ENCODE data around the gene RIPOR3.

Gene RIPOR3

DNA sequence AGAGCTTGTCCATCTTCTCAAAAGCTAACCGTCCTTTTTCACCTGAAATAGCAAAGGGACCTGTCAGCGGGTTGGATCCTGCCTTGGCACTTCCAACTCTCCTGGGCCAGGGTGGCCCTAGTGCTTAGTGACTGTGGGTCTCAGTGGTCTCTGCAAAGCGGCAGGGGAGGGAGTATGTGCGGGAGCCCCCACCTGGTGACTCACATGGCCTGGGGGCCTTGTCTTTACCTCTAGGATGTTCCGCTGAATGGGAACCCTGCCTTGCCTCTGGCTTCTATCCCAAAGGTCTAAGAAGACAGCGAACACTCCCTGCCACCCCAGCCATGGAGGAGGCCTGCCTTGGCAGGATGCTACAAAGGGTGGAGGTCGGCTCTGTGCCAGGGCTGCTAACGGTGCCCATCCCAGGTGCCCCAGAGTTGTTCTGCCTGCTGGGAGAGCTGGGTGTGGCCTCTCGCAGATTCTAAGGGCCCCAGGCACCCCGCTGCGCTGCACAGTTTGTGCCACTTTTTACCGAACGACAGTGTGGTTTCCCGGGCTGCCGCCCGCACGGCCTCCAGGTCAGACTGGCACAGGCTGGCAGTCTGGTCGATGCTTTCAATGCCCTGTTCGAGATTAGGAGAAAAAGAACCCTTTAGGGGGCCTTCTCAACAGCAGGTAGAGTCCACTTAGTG is 103.9 kb downstream of the RIPOR3 start:
- no peak for DNase-seq

DNA sequence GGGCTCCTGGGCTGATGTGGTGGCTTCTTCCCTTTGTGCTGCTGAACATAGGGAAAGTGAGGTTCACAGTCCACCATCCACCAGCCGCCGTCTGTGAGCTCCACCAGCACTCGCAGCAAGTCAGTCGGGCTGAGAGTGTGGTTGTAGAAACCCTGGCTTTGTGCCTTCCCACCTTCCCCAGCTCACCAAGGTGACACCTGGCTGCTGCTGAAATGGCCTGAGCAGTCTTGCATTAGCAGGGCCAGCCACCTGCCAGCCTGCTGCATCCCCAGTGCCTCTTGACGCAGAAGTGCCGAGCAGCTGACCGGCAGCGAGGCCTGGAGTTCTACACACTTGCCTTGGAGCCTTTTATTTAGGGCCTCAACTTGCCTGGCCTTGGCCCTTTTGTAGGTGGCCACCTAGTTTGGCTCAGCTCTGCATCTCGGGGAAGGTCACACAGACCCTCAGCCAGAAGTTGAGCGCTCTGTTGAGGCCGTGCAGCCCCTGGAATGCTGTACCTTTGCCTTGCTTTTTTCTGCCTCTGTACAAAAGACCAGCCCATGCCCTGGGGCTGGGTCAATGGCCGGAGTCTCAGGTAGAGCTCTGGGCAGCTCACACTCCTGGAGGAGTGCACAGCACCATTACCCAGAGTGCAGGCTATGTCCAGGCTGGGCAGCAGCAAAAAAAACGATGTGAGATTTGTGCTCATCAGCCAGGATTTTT is 104.7 kb downstream of the RIPOR3 start:
- no peak for DNase-seq

DNA sequence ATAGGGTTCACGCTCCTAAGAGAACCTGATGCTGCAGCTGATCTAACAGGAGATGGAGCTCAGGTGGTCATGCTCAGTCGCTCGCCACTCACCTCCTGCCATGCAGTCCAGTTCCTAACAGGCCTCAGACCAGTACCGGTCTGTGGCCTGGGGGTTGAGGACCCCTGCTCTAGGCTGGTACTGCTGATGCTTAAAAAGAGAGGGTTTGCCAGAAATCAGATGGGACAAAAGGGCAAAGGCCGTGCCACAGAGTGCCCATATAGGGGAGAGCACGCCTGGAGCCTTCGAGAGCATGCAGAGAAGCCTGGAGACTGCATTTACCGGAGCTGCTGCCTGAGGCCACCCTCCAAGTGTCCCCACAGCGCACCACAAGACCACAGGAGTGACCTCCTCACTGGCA is 105.7 kb downstream of the RIPOR3 start:
- no peak for DNase-seq

DNA sequence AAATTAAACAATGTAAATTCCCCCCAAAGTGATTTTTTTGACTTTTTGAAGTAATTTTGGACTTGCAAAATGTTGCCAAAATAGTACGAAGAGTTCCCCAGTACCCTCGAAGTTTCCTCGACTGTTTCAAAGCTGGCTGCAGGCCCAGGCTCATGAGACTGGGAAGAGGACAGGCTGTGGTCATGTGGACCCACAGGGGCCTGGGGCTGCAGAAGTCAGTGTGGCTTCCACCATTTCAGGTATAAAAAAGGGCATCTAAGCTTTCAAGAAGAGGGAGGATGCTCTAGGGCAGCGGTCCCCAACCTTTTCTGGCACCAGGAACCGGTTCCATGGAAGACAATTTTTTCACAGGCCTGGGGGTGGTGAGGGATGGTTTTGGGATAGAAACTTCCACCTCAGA is 106.1 kb downstream of the RIPOR3 start:
- DNase-seq, result no peak

DNA sequence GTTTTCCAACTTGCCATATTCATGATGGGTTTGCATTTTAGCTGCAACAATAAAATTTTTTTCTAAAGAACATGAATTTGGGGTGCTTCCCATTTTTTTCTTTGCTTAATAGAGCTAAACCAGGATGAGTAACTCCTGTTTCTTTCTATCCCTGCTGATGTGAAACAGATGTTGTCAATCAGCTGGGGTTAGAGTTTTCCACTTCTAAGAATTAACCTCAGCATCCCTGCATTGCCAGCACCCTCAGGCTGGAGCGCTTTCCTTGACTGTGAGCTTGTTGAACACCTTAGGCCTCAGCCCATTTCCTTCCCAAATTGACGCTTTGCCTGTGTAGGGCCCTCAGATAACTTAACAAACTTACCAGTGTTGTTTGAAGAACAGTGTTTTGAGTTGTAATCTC is 106.7 kb downstream of the RIPOR3 start:
- DNase-seq, result no peak

DNA sequence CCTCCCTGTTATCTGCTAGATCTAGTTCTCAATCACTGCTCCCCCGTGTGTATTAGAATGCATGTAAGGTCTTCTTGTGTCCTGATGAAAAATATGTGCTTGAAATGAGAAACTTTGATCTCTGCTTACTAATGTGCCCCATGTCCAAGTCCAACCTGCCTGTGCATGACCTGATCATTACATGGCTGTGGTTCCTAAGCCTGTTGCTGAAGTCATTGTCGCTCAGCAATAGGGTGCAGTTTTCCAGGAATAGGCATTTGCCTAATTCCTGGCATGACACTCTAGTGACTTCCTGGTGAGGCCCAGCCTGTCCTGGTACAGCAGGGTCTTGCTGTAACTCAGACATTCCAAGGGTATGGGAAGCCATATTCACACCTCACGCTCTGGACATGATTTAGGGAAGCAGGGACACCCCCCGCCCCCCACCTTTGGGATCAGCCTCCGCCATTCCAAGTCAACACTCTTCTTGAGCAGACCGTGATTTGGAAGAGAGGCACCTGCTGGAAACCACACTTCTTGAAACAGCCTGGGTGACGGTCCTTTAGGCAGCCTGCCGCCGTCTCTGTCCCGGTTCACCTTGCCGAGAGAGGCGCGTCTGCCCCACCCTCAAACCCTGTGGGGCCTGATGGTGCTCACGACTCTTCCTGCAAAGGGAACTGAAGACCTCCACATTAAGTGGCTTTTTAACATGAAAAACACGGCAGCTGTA is 107.7 kb downstream of the RIPOR3 start:
- no peak for DNase-seq

DNA sequence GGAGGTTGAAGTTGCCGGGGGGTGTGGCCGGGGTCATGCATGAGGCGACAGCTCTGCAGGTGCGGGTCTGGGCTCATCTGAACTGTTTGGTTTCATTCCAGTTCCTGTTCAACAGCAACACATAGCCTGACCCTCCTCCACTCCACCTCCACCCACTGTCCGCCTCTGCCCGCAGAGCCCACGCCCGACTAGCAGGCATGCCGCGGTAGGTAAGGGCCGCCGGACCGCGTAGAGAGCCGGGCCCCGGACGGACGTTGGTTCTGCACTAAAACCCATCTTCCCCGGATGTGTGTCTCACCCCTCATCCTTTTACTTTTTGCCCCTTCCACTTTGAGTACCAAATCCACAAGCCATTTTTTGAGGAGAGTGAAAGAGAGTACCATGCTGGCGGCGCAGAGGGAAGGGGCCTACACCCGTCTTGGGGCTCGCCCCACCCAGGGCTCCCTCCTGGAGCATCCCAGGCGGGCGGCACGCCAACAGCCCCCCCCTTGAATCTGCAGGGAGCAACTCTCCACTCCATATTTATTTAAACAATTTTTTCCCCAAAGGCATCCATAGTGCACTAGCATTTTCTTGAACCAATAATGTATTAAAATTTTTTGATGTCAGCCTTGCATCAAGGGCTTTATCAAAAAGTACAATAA is 108.6 kb downstream of the RIPOR3 start:
- DNase-seq, result no peak

DNA sequence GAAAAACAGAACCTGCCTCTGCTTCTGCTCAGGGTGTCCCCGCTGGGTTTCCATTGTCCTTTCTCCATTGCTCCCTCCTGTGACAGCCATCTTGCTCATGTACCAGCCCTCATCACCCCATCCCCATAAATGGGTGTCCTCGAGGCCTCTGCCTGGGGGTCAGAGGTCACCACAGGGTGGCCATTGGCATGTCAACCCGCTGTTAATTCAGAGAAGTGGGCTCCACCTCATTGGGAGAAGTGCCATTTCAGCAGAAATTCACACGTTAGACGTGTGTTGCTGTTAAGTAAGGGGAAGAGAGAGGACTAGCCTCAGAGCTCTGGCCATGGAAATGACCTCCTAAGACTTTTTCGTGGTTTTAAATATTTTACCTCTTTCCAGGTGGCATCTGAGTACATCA is 109.2 kb downstream of the RIPOR3 start:
- DNase-seq, result no peak

DNA sequence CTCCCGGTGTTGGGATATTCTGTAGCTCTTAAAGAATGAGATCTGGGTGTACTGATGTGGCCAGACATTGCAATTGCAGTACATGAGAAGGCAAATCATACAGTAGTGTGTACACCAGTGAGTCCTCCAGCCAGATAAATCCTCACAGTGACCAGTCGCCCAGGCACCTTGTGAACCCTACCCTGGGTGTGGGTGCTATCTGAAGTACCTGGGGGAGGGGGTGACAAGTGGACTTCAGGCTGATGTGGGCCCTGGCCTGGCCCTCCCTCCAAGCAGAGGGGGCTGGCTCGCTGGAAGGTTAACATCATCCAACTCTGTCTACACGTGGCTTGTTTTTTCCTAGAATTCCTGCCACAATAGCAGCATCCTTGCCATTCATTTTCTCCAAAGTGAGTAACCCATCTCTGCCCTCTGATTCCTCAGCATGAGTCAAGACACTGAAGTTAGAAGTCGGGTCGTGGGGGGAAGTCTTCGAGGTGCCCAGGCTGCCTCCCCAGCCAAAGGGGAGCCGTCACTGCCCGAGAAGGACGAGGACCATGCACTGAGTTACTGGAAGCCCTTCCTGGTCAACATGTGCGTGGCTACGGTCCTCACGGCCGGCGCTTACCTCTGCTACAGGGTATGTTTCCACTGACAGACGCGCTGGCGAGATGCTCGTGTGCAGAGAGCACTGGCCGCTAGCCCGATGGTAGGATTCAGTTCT is 110.3 kb downstream of the RIPOR3 start:
- no peak for DNase-seq

DNA sequence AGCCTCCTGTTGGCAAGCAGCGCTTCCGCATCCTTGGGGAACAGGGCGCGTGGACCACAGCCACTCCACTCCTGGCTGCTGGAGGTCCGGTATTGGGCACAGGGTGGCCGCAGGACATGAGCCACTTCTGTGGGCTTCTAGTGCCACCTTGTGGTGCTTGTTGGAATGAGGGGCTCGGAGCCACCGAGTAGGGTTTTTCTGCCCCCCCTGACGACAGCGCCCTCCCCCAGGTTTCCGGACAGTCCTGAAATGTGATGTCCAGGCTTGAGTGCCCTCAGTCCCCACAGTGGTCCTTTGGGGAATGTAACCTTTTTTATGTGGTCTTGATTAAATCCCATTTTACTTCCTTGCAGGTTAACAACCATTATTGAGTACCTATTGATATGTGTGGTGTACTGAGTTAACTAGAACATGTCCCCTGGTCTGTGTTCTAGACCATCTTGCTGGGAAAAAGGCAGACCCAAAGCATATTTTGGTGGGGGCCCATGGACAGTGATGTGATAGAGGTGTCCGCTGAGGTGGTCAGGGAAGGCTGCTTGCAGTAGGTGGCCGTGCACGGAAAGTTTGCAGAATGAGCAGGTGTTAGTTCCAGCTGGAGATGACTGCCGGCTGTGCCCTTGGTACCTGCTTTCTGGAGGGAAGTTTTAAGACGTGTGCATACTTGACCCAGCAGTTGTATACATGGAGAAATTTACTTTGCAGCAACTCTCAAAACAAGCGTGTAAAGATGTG is 111.2 kb downstream of the RIPOR3 start:
- peak in 1 of 2 experiments; percentile 36 for DNase-seq

DNA sequence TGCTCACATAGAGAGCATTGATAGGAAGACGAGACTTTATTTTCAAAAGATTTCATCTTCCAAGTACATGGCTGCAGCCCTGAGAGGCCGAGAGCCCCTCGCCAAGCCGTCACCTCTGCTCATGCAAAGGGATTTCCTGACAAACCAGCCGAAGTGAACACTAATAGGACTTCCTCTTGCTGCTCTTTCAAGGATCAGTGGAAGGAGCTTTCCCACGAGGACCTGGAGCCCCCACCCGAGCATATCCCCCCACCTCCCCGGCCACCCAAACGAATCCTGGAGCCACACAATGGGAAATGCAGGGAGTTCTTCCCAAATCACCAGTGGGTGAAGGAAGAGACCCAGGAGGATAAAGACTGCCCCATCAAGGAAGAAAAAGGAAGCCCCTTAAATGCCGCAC is 111.8 kb downstream of the RIPOR3 start:
- no peak for DNase-seq

DNA sequence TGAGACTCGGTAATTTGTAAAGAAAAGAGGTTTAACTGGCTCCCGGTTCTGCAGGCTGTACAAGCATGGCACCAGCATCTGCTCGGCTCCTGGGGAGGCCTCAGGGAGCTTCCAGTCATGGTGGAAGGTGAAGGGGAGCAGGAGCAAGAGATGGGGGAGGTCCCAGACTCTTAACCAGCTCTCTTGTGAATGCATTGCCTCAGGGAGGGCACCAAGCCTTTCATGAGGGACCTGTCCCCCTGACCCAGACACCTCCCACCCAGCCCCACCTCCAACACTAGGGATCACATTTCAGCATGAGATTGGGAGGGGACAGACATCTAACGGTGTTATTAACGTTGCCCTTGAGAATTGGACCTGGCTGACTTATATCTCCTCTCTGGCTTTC is 112.6 kb downstream of the RIPOR3 start:
- DNase-seq, result no peak

DNA sequence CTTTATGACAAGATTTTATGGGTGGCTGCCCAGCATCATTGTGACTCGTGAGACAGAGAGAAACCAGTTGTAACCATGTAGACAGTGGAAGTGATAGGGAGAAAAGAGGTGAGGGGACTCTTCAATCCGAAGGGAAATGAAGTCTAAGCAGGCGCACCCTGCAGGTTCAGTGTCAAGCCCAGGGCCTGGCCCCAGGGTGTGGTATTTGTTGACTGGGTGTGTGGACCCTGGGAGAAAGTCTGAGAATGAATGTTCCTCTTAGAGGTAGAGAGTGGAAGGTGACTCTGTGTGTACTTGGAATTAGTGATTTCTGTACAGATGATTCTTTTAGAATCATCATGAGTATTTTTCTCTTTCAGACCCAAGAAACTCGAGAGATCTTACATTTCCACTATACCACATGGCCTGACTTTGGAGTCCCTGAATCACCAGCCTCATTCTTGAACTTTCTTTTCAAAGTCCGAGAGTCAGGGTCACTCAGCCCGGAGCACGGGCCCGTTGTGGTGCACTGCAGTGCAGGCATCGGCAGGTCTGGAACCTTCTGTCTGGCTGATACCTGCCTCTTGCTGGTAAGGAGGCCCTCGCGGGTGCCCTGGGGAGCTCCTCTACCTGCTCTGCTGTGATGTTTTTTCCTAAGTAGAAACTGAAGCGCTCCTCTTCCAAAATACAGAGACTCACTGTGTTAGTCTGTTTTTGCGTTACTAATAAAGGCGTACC is 113.1 kb downstream of the RIPOR3 start:
- DNase-seq, result no peak

DNA sequence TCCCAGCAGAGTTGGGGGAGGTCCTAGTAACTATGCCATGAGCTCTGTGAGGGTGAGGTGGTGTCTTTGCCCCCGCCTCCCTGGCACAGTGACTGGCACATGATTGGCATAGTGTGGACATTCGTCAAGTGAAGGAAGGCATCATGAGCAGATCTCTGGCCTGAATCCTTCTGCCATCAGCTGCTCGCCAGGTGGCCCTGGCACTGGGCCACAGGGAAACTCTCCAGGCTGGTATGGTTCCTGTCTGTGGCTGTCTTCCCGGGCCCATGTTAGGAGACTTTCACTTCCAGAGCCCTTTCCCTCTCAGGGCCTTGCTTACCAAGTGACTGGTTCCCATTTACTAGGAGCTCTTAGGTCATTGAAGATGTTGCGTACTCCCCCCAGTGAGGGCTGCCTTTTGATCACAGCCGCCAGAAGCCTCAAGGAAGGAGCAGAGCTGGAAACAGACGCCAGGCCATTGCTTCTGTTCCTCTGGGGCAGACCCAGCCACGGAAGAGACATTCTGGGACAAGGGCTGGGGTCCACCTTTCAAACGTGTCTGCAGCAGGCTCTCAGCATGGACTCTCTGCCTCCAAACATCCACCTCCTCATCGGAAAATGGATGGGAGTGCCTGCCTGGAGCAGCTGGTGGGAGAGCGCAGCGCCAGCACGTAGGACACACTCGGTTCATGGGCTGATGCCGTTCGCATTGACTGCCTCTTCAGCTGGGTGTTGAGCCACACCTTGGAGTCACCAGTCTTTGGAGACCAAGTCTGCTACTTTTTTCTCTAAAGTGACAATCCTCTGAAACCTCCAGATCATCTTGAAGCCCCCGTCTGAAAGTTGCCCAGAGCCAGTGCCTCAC is 113.9 kb downstream of the RIPOR3 start:
- no peak for DNase-seq

DNA sequence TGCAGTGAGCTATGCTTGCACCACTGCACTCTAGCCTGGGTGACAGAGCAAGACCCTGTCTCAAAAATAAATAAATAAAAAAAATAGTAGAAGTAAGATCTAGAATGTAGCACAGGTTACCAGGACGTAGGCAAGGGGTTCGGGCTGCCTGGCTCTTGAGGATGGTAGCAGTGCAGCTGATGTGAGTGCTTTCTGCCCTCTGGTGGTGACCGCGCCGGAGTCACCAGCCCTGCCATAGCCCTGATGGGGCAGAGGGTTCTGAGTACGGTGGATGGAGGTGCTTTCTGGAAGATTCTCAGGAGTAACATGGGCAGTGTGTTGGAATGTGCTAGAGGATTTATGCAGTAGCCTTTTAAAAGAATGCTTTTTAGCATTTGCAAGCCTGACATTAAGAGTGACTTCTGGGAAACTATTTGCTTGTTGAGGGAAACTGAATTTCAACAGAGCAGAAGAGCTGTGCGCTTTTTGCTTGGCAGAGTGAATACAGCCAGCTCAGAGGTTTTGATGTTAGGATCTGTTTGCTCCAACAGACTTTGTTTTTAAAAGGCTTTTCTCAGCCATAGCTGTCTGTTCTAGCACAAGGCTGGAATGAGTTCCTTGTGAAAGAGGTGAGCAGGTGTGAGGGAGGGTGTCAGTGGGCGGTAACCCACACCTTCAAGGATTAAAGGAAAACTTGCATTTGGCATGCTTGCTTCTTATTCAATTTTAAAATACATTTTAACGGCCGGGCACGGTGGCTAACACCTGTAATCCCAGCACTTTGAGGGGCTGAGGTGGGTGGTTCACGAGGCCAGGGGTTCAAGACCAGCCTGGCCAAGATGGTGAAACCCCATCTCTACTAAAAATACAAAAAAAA is 115.2 kb downstream of the RIPOR3 start:
- DNase-seq, result peak in 1 of 2 experiments; percentile 61

DNA sequence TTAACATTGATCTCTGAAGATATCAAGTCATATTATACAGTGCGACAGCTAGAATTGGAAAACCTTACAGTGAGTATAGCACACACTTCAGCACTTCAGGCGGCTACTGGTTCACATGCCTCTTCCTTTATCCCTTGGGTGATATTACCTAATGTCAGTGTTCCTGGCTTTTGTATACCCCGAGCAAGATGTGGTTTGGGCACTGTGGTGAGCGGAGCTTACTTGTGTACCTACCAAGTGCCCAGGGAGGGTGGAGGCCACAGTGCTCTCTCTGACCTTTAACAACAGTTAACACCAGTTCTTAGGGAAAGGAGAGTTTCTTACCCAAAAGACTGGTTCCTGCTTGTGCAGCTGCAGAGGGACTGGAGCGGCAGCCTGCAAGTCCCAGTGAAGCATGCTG is 116.8 kb downstream of the RIPOR3 start:
- no peak for DNase-seq

DNA sequence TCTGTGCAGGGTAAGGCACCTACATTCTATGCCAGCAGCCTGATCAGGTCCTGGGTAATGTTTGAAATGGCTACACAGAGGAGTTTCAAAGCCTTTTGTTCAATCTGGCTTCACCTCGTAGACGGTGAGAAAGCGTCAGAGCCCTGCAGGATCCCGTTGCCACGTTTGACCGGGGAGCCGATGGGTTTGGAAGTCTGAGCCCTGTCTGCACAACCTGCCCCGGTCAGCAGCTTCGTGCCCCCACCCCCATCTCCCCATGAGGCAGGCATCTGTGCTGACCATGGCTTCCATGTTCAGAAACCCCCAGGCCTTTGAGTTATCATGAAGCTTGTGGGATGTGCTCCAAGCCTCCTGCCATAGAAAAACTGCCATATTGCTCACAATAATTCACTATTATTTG is 117.2 kb downstream of the RIPOR3 start:
- no peak for DNase-seq

DNA sequence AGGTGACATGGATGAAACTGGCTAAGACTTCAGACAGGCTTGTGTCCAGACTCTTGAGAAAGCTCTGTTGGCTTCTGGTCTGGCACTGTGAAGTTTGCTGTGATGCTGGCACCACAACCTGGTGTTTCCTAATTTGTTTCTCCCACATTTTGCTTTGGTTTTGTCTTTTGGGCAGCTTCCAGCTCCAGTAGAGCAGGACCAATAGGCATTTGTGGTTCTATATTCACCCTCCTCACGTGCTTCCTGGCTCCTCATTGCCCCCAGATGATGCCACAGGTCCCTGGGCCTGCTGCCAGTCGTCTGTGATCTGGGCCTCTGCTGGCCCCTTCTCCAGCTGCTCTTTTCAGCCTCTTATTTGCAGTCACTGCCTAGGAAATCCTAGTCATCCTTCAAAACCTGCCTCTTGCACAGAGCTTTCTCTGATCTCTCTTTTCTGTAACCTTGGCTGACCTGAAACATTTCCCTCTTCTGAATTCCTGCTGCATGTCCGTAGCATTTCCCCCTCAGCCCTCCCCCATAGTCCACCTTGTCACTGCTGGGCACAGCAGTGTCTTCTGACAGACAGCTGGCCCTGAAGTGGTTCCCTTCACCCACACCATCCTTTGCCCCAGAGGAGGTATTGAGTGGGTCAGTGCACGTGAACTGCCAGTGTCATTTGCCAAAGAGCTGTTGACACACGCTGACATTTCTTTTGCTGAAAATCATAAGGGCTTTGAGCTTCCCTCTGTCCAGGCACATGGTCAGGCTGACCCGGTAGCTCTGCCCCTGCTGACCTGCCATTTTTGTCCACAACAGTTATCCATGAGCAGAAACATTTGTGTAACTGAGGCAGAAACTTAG is 118.2 kb downstream of the RIPOR3 start:
- no peak for DNase-seq

DNA sequence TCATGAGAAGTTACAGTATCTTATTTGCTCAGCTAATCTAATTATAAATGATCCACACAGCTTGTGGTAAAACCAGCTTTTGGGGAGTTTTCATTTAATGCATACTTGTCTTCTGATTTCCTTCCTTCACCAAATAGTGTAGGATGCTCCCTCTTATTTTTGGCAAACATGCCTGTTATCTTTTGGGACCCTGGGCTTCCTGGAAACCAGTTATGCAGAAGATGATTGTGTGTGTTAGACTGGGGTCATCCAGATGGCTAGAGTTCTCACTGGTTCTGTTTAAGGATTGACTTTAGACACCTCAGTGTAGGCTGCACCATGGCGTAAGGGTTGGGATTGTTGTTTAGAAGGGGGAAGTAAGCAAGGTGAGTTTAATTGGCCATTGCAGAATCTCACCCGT is 119.9 kb downstream of the RIPOR3 start:
- DNase-seq, result no peak
